Stimulated activated CD4-positive, alpha-beta T cell treated with anti-CD3 and anti-CD28 coated beads, Interleukin-4, amount 100 ng/mL, for 4 hours (primary cell): Measurements from ENCODE around the gene KNCN.

ENCODE experiments used
- DNase-seq, 2 experiments: peaks; one replicate each; pipeline ENCODE4 v3.0.0-alpha.2; 2020

Gene KNCN

DNA sequence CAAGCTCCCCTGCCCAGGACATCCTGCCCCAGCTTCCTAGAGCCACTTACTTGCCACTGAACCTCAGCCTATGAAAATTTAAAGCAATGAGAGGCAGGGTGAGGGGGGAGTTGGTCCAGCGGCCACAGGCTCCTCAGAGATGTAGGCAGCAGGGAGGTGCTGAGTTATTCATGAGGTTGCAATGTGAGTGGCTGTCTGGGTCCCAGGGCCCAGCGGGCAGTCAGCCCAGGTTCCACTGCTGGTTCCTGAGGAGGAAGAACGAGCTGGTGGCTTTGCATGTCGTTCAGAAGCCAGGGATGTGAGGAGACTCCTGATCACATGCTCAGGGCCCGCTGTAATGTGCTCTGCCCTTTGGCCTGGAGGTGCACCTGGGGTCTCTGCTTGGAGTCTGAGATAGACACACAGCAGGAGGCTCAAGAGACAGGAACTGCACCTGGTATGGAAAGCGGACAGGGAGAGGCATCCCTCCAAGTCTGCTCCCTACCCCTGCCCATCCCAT is at the start of gene KNCN:
Gene KNCN, minus strand, starts transcription at position 51 of the 499 bp plus-strand sequence. CDS start 432 bp downstream, outside the sequence.
- no peak for DNase-seq

- DNase-seq, result no peak
Observed at GRCh38 chr1:46599059-46599970, 47.9 kb upstream of the KNCN start.

DNA sequence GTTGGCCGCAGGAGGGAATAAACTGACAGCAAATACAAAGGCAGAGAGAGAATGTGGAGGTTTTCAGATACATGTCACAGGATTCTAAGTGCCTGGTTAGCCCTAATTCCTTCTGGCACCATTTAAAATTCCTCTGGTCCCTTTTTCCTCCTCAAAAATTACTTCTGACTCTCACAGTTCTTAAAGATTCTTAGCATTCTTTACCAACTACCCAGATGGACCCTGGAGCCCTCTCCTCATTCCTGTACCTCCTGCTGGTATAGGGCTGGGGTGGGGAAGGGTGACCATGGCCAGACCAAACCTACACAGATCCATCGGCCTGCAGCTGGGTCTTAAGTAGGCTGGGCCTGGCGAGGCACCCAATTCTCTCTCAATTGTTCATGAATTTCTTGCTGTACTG is 45.4 kb upstream of the KNCN start:
- DNase-seq, result no peak

- DNase-seq, result no peak
Observed at GRCh38 chr1:46596036-46596435, 44.6 kb upstream of the KNCN start.

DNA sequence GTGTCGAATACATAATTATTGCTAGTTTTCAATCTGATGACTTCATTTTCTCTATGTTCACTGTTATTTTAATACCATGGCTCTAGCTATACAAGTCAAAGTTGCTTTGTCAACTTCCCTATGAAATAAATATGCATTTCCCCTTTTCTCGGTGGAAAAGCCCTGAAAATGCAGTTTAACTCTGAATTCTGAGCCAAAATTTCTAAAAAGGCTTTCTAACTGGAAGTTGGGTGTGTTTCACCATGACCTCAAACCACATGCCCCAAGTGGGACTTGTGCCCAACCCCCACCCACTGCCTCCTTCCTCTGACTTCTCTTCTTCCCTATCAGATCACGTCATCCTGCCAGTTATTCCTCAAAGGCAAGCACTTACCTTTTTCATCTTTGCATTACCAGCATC is 43.7 kb upstream of the KNCN start:
- DNase-seq, result no peak

DNA sequence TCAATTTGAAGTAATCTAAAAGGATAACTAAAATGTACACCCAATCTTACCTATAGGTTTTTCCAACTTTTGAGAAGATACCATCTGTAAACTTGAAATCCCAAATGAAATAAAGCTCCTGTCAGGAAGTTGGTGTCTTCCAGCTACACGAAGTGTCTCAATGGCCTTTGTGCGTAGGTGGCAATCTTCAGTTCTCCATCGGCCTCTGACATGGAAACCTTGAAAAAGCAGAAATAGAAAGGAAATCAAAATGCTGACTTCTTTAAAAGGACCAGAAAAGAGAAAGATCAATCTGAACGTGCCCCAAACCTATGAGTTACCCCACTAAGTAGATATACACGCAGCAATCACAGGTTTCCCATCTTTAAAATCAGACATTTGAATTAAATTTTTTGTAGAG is 42.6 kb upstream of the KNCN start:
- no peak for DNase-seq

GRCh38 chr1:46592823-46593222 is 41.4 kb upstream of the KNCN start:
- no peak for DNase-seq

DNA sequence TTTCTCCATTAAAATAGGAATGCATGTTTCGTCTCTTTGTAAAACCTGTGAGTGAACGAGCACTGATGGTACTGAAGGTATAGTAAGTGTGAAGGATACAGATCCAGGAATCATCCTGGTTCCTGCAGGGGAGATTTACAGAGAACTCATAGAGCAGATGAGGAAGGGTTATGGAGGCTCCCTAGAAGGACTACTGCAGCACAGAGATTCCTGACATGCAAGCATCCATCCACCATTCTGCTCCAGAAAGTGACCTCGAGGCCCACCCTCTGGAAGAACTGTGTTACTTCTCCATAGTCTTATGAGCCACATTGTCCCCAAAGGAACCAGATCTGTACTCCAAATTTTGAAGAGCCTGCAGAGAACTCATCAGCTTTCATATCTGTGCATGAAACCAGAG is 38.1 kb upstream of the KNCN start:
- DNase-seq, result no peak

- no peak for DNase-seq
Observed at GRCh38 chr1:46587069-46587468, 35.6 kb upstream of the KNCN start.

- DNase-seq, result no peak
Observed at GRCh38 chr1:46585312-46585938, 34.0 kb upstream of the KNCN start.

- no peak for DNase-seq
Observed at GRCh38 chr1:46583494-46583893, 32.0 kb upstream of the KNCN start.

DNA sequence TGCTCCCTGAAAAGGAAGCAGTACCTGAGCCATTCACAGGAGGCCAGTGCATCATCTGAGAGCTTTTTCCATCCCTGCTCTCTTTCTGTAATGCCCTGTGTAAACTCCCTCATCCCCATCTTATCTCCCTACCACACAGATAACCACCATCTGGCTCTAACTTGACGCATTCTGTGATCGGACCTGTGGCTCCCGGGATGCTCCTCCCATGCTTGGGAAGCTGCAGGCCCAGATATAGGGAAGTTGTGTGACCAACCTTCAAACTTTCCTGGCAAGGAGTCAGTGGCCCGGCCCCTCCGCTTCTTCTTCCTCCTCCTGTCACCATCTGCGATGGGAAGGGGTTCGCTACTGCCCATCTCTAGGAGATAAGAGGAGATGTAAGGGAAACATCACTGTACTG is 31.5 kb upstream of the KNCN start:
- DNase-seq, result no peak

- no peak for DNase-seq
Observed at GRCh38 chr1:46581681-46582455, 30.4 kb upstream of the KNCN start.

DNA sequence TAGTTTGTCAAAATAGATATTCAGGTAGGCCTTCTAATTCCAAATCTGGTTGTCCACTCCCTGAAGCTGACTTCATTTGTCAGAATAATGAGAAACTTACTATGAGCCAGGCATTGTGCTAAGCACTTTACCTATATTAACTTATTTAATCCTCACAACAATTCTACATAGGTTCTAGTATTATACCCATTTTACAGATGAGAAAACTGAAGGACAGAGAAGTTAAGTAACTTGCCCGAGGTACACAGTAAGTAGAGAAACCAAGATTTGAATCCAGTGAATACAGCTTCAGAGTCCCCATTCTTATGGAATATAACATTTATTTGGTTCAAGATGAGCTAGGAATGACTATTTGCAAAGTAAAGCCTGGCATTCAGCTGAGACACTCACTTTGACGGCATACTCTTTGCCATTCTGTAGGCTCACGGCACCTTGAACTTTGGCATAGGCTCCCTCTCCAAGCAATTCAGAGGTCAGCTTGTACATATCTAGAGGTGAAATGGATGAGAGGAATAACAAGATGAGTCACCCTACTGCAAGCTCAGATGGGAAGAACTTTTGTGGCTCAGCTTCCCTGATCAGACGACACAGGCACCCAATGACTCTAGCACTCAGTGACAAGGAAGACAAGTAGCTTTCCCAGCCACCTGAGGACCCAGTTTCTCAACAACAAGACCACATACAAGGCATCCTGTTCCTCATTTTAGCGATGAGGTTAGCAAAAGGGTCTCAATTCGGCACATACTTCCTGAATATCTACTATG is 28.9 kb upstream of the KNCN start:
- no peak for DNase-seq

- no peak for DNase-seq
Observed at GRCh38 chr1:46577671-46578070, 26.2 kb upstream of the KNCN start.

DNA sequence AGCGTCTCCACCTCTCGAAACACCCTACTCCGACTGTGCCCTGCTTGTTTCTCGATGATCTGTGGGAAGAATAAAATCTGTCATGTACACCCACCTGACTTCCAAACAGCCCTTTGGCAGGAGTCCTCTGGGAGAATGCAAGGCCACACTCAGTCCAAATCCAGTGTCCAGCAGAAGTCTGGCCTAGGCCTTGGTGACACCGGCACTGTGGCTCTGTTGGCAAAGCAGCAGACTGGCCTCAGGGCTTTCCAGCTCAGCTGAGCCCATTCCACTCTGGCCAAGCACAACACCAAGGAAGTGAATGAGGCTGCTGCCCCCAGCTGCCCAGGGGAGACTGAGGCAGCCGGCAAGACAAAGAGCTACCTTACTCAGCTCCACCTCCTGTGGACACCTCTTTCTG is 25.1 kb upstream of the KNCN start:
- DNase-seq, result no peak

- no peak for DNase-seq
Observed at GRCh38 chr1:46575778-46576177, 24.3 kb upstream of the KNCN start.

- no peak for DNase-seq
Observed at GRCh38 chr1:46575300-46575699, 23.9 kb upstream of the KNCN start.

DNA sequence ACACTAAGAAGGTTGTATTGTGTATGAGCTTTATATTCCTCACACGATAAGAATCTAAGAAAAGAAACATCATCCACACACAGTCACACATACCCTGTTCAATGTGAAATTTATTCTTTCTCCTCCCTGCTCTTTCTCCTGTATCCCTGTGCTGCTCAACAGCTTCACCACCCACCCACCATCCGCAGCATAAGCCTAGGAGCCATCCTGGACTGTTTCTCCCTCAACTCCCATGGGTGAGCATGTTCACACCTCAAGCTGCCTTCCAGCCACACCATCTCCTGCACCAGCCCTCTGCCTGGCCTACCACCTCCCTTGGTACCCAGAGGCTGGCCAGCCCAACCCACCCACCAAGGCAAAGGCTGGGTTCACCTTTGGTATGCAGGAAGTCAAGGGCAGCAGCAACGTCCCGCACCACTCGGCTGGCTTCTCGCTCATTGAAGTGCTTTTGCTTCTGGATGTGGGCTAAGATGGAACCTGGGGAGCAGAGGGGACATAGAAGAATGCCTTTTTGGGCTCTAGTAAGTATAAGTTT is 20.3 kb upstream of the KNCN start:
- DNase-seq, result no peak

- no peak for DNase-seq
Observed at GRCh38 chr1:46569884-46570725, 18.7 kb upstream of the KNCN start.

GRCh38 chr1:46569116-46569515 is 17.7 kb upstream of the KNCN start:
- no peak for DNase-seq
